AG08396 (cell line): ENCODE data around the gene OSBPL2.

Experiments
- DNase-seq: peaks from one replicate; pipeline ENCODE4 v3.0.0; 2012; ENCODE audit warnings: low spot score, mixed read lengths

OSBPL2 gene

GRCh38 chr20:62302341-62303061 is 64.2 kb downstream of the OSBPL2 start, which contains the start of gene ADRM1:
Gene ADRM1 (plus strand): TSS chr20:62302997. CDS start chr20:62303569, 572 bp downstream.
- peak; percentile 100 for DNase-seq

- no peak for DNase-seq
These were observed 64.7 kb downstream of the OSBPL2 start for GRCh38 chr20:62303062-62303339.

GRCh38 chr20:62303340-62304226 is 65.3 kb downstream of the OSBPL2 start:
- peak; percentile 60 for DNase-seq

GRCh38 chr20:62304331-62305148 is 66.2 kb downstream of the OSBPL2 start:
- no peak for DNase-seq

GRCh38 chr20:62305149-62305764 is 66.9 kb downstream of the OSBPL2 start:
- no peak for DNase-seq

- no peak for DNase-seq
These were observed 67.6 kb downstream of the OSBPL2 start for GRCh38 chr20:62305765-62306413.

- DNase-seq, result no peak
These were observed 68.3 kb downstream of the OSBPL2 start for GRCh38 chr20:62306414-62307187.

GRCh38 chr20:62307226-62308101 is 69.1 kb downstream of the OSBPL2 start:
- no peak for DNase-seq

GRCh38 chr20:62308102-62308822 is 69.9 kb downstream of the OSBPL2 start:
- no peak for DNase-seq

- DNase-seq, result no peak
These were observed 71.0 kb downstream of the OSBPL2 start for GRCh38 chr20:62309198-62309944.

- no peak for DNase-seq
These were observed 71.8 kb downstream of the OSBPL2 start for GRCh38 chr20:62309947-62310756.

GRCh38 chr20:62310757-62311121 is 72.4 kb downstream of the OSBPL2 start:
- no peak for DNase-seq

- DNase-seq, result no peak
These were observed 72.8 kb downstream of the OSBPL2 start for GRCh38 chr20:62311150-62311549.

GRCh38 chr20:62311832-62312661 is 73.7 kb downstream of the OSBPL2 start:
- no peak for DNase-seq

GRCh38 chr20:62312662-62312977 is 74.3 kb downstream of the OSBPL2 start:
- no peak for DNase-seq

GRCh38 chr20:62313021-62313420 is 74.7 kb downstream of the OSBPL2 start:
- no peak for DNase-seq
